Tibial nerve (tissue), 4 donors: ENCODE measurements around the gene HAUS5.

Source experiments
- CTCF ChIP-seq, 5 experiments: fragments of 200-600 bp in 3 of 5; fragments of 450-650 bp in 2 of 5; sonication (generic) in 3 of 5; IDR thresholded peaks; one replicate each; pipeline ENCODE4 v1.5.1; 2016 to 2019; ENCODE audit warnings: antibody characterized with exemption in 5 of 5, mild to moderate bottlenecking in 3 of 5, moderate library complexity in 2 of 5
- EP300 ChIP-seq, 2 donors: sonication (generic); formaldehyde crosslinking; IDR thresholded peaks; one replicate each; pipeline ENCODE4 v1.6.1; 2017; ENCODE audit warnings: antibody characterized with exemption in 2 of 2, mild to moderate bottlenecking in 1 of 2
- POLR2A ChIP-seq, 2 donors: fragments of 450-650 bp; IDR thresholded peaks; one replicate each; pipeline ENCODE4 v1.6.1; 2017; ENCODE audit warnings: antibody characterized with exemption in 2 of 2, mild to moderate bottlenecking in 2 of 2, moderate library complexity in 2 of 2

GRCh38 chr19:35577918-35578317 lies 34.6 kb upstream of the HAUS5 start:
- TF ChIP-seq CTCF (IDR thresholded peaks at IDR 0.05) (no peak), EP300 (IDR thresholded peaks at IDR 0.05) (no peak), POLR2A (IDR thresholded peaks at IDR 0.05) (no peak)
